CD4-positive, CD25-positive, alpha-beta regulatory T cell (primary cell): ENCODE results near the gene ACTN4. TPM values are rescaled to one million over a fixed set of nuclear protein-coding genes. Genes with fewer than 3 reads are reported as not detected.

Experiments
- ATAC-seq, 2 donors: fragments of 150-1000 bp; cut with Tn5 transposase; one replicate each; pipeline ENCODE4 v1.10.0; 2021; ENCODE audit warnings: low read depth in 2 of 2, moderate number of reproducible peaks in 2 of 2, moderate library complexity in 1 of 2
- DNase-seq, 3 donors: peaks; one replicate each; pipeline versions ENCODE4 v3.0.0 to v3.0.0-alpha.2; 2012 to 2022; ENCODE audit warnings: mixed read lengths in 1 of 3
- H3K27ac ChIP-seq: one replicate; pipeline ENCODE4 v1.7.0; 2013; ENCODE audit warnings: mild to moderate bottlenecking, low read length; ENCODE audit not compliant: insufficient read depth, poor library complexity, severe bottlenecking
- H3K27me3 ChIP-seq: one replicate; pipeline ENCODE4 v1.7.0; 2013; ENCODE audit warnings: low read length; ENCODE audit not compliant: control insufficient read depth, insufficient read depth
- H3K36me3 ChIP-seq: one replicate; pipeline ENCODE4 v1.7.0; 2013; ENCODE audit warnings: mild to moderate bottlenecking, low read length, moderate library complexity; ENCODE audit not compliant: control insufficient read depth, insufficient read depth
- H3K4me1 ChIP-seq: 2 replicates; pipeline ENCODE4 v1.7.0; 2013; ENCODE audit warnings: mild to moderate bottlenecking, low read length; ENCODE audit not compliant: insufficient read depth, control insufficient read depth, poor library complexity, severe bottlenecking
- H3K4me3 ChIP-seq: one replicate; pipeline ENCODE4 v1.7.0; 2013; ENCODE audit warnings: low read depth, mild to moderate bottlenecking, low read length, moderate library complexity
- H3K9me3 ChIP-seq, 2 experiments: 1 replicate in 1 of 2; 2 replicates in 1 of 2; pipeline ENCODE4 v1.7.0; 2013; ENCODE audit warnings: low read length in 2 of 2, mild to moderate bottlenecking in 1 of 2, moderate library complexity in 1 of 2; ENCODE audit not compliant: control insufficient read depth in 2 of 2
- H3K27ac Mint-ChIP-seq, 3 donors: one replicate each; pipeline ENCODE4 v1.8.0; 2020 to 2022; ENCODE audit warnings: mild to moderate bottlenecking in 3 of 3, mixed read lengths in 3 of 3, moderate library complexity in 2 of 3
- H3K27me3 Mint-ChIP-seq: one replicate; pipeline ENCODE4 v1.8.0; 2022; ENCODE audit warnings: mild to moderate bottlenecking, mixed read lengths
- H3K36me3 Mint-ChIP-seq: one replicate; pipeline ENCODE4 v1.8.0; 2020; ENCODE audit warnings: mixed read lengths
- H3K4me1 Mint-ChIP-seq, 4 donors: one replicate each; pipeline ENCODE4 v1.8.0; 2020 to 2022; ENCODE audit warnings: mixed read lengths in 4 of 4, mild to moderate bottlenecking in 1 of 4
- H3K4me3 Mint-ChIP-seq, 4 donors: one replicate each; pipeline ENCODE4 v1.8.0; 2020 to 2022; ENCODE audit warnings: mild to moderate bottlenecking in 4 of 4, mixed read lengths in 4 of 4, moderate library complexity in 3 of 4
- H3K9me3 Mint-ChIP-seq, 7 donors: one replicate each; pipeline ENCODE4 v1.8.0; 2020 to 2022; ENCODE audit warnings: mixed read lengths in 7 of 7, mild to moderate bottlenecking in 3 of 7, moderate library complexity in 2 of 7
- polyA plus RNA-seq, 4 donors: library from polyadenylated mRNA; unstranded; fragments of 300-500 nt; fragmentation: Illumina TruSeq; gene quantifications; one replicate each; pipeline ENCODE4 v1.2.3, GENCODE V29; 2021
- total RNA-seq: library from RNA; stranded (reverse); gene quantifications from one replicate; pipeline ENCODE4 v1.2.3, GENCODE V29; 2022

Gene ACTN4
- total and polyA plus RNA-seq, 5 donors from 2014 or later = 11.2 to 323 (median 20.2) TPM

DNA sequence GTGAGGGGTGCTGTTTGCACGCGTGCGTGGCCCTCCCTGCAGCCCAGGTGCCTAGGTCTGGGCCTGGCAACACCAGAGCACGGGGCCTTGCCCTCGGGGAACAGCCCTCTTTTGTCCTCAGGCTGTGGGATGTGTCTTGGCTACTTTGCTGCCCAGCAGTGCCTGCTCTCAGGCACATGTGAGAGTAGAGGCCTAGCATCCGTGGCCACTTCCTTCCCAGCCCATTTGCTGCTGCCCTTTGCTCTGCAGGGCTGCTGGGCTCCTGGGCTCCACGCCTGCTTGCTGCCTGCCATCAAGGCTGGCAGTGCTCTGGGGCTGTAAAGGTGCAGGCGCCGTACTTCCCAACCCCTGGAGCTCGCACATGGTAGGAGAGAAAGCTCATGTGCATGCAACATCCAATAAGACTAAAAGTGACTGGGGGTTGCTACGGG, 50.2 kb downstream of the ACTN4 start:
- DNase-seq (no peak), ATAC-seq (no peak)
- no peak overlapping the region for H3K27ac ChIP-seq
- H3K36me3 Mint-ChIP-seq = peaks cover 14% of the 10 kb centered on the region
- no peaks in the 10 kb centered on the region for H3K9me3 ChIP-seq
- H3K4me1 ChIP-seq = peaks cover 65% of the 10 kb centered on the region
- H3K27ac Mint-ChIP-seq = peak overlapping the region in 1 of 3 donors; percentile 85
- no peaks in the 10 kb centered on the region for H3K27me3 Mint-ChIP-seq
- no peaks in the 10 kb centered on the region for H3K9me3 Mint-ChIP-seq
- no peaks in the 10 kb centered on the region for H3K27me3 ChIP-seq
- H3K4me3 ChIP-seq = no peak overlapping the region
- H3K4me1 Mint-ChIP-seq = peaks cover 22 to 67% (median 39%) of the 10 kb centered on the region in 4 donors
- H3K36me3 ChIP-seq = peaks cover 24% of the 10 kb centered on the region
- peak overlapping the region in 1 of 4 donors; percentile 29 for H3K4me3 Mint-ChIP-seq

DNA sequence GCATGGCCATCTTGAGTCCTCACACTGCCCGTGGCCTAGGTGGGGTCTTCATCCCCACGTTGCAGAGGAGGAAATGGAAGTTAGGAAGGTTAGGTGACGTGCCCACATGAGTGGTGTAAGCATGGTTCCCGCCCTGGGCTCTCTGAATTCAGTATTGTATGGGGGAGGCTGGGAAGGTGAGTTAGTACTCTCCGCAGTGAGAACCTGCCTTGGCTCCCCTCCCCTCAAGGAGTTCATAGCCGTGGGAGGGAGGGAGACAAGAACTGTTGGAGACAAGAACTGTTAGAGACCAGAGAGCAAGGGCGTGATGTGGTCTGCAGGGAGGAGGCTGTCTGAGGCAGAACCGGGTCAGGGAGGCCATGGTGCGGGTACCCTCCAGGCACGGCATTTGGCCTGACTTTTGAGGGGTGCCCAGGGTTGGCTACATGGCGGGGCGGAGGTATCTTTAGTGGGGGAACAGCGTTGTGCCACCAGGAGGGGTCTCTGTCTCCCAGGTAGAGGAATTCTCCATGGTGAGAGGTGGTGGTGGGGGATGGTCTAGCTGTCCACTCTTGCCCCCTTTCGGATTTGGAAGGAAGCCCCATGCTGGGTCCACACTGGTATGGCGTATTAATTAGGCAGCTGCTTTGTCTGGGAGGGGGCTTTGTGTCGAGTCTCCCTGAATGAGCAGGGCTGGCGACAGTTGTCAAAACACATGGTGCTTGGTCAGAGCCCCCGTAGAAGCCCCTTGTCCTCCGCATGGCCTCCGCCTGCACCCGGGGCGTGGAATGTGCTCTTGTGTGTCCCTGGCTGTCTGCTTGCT, 51.0 kb downstream of the ACTN4 start:
- Mint-ChIP-seq H3K27ac (peak overlapping the region; percentile 62 to 85 (median 81)), H3K4me3 (peak overlapping the region in 1 of 4 donors; percentile 35), H3K9me3 (no peaks in the 10 kb centered on the region), H3K36me3 (peaks cover 14% of the 10 kb centered on the region), H3K4me1 (peaks cover 21 to 59% (median 33%) of the 10 kb centered on the region in 4 donors), H3K27me3 (no peaks in the 10 kb centered on the region)
- peaks cover 27% of the 10 kb centered on the region for H3K36me3 ChIP-seq
- no peak overlapping the region for H3K27ac ChIP-seq
- DNase-seq (no peak), ATAC-seq (no peak)
- H3K9me3 ChIP-seq = no peaks in the 10 kb centered on the region
- H3K4me3 ChIP-seq = no peak overlapping the region
- peaks cover 57% of the 10 kb centered on the region for H3K4me1 ChIP-seq
- H3K27me3 ChIP-seq = no peaks in the 10 kb centered on the region

DNA sequence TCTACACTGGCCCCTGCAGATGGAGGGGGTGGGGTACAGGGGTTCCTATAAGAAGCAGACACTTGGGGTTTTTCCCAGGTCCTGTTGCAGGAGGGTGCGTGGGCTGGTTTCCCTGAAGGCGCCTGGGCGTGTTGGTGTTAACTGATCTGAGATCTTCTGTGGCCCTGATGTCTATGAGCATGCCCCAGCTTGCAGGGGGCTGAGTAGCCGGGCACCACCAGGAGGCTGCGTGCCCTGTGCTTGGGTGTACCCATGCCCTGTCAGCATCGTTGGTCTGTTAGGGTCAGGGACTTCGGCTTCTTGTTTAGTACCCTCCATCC, 51.5 kb downstream of the ACTN4 start:
- no peaks in the 10 kb centered on the region for H3K27me3 Mint-ChIP-seq
- ATAC-seq (no peak), DNase-seq (no peak)
- Histone ChIP-seq H3K27me3 (no peaks in the 10 kb centered on the region), H3K4me3 (no peak overlapping the region), H3K36me3 (peaks cover 32% of the 10 kb centered on the region), H3K27ac (no peak overlapping the region), H3K4me1 (peaks cover 52% of the 10 kb centered on the region), H3K9me3 (no peaks in the 10 kb centered on the region)
- H3K36me3 Mint-ChIP-seq = peaks cover 14% of the 10 kb centered on the region
- peaks cover 15 to 54% (median 28%) of the 10 kb centered on the region in 4 donors for H3K4me1 Mint-ChIP-seq
- peak overlapping the region in 1 of 4 donors; percentile 35 for H3K4me3 Mint-ChIP-seq
- H3K9me3 Mint-ChIP-seq = no peaks in the 10 kb centered on the region
- peak overlapping the region in 1 of 3 donors; percentile 81 for H3K27ac Mint-ChIP-seq

DNA sequence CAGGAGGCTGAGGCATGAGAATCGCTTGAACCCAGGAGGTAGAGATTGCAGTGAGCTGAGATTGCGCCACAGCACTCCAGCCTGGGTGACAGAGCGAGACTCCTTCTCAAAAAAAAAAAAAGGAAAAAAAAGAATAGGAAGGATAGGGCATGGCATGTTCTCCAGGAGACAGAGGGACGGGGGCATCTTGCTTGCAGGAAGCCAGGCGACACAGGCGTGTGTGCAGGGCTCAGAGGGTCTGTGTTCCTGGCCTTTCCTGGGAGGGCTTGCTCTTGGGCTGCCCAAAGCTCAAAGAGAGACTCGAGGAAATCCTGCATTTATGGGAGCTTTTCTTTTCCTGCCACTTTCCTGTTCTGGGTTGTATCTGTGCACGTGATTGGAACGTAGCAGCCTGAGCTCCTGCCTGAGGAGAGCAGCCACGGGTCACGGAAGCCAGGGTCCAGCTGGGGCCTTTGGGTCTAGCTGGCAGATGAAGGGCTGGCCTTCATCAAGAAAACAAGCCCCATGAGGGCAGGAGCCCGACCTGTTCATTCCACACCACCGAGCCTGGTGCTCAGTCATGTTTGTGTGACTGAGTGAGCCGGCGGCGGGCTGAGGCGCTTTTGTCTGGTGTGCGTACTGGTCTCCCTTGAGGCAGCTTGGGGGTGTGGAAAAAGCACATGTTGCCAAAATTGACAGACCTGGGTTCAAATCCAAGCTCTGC, 52.3 kb downstream of the ACTN4 start:
- peaks cover 43% of the 10 kb centered on the region for H3K4me1 ChIP-seq
- Mint-ChIP-seq H3K27me3 (no peaks in the 10 kb centered on the region), H3K36me3 (peaks cover 16% of the 10 kb centered on the region), H3K4me3 (no peak overlapping the region), H3K9me3 (no peaks in the 10 kb centered on the region), H3K27ac (peak overlapping the region in 1 of 3 donors; percentile 42), H3K4me1 (peaks cover 8 to 48% (median 25%) of the 10 kb centered on the region in 4 donors)
- ATAC-seq (no peak), DNase-seq (no peak)
- no peaks in the 10 kb centered on the region for H3K27me3 ChIP-seq
- H3K4me3 ChIP-seq = no peak overlapping the region
- peaks cover 40% of the 10 kb centered on the region for H3K36me3 ChIP-seq
- no peak overlapping the region for H3K27ac ChIP-seq
- H3K9me3 ChIP-seq = no peaks in the 10 kb centered on the region

DNA sequence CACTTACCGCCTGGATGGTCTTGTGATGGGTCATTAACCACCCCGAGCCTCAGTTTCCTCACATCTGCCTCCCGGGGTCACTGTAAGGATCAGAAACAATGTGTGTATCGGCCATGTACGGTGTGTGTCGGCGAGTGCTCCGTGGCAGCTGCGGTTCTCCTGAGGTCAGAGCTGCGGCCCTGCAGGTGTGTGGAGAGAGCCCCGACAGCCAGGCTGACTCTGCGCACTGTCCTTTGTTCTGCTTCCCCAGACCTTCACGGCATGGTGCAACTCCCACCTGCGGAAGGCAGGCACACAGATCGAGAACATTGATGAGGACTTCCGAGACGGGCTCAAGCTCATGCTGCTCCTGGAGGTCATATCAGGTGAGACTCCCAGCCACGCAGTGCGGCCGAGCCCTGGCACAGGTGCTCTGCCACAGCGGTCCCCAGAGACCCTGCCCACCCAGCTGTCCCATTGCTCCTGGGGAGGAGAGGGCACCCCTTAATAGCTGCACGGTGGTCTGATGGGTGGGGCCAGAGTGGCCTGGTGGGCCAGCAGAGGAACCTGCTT, 53.0 kb downstream of the ACTN4 start:
- Mint-ChIP-seq H3K36me3 (peaks cover 16% of the 10 kb centered on the region), H3K9me3 (no peaks in the 10 kb centered on the region), H3K27me3 (no peaks in the 10 kb centered on the region), H3K4me3 (no peak overlapping the region), H3K27ac (no peak overlapping the region), H3K4me1 (peaks cover 5 to 42% (median 19%) of the 10 kb centered on the region in 4 donors)
- no peak overlapping the region for H3K27ac ChIP-seq
- H3K36me3 ChIP-seq = peaks cover 47% of the 10 kb centered on the region
- H3K27me3 ChIP-seq = no peaks in the 10 kb centered on the region
- no peaks in the 10 kb centered on the region for H3K9me3 ChIP-seq
- H3K4me3 ChIP-seq = no peak overlapping the region
- DNase-seq (no peak), ATAC-seq (no peak)
- H3K4me1 ChIP-seq = peaks cover 37% of the 10 kb centered on the region

DNA sequence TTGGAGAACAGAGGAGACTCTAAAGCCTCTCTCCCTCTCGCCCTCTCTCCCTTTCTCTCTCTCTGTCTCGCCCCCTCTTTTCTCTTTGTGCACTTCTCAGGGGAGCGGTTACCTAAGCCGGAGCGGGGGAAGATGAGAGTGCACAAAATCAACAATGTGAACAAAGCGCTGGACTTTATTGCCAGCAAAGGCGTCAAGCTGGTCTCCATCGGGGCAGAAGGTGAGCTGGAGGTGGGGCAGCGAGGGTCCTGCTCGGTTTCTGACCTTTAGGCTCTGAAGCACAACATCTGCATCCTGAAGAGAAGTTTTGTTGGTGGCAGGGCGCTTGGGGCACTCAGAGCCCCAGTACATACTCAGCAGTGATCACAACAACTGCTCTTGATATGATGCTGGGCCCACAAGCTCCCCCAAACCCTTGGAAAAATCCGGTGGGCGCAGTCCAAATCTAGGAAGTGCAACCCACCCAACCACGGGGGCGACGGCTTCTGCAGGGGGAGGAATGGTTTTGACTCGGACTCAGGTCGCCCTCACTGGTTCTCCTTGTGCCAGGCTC, 53.5 kb downstream of the ACTN4 start:
- Histone ChIP-seq H3K27ac (no peak overlapping the region), H3K4me1 (peaks cover 32% of the 10 kb centered on the region), H3K36me3 (peaks cover 52% of the 10 kb centered on the region), H3K4me3 (no peak overlapping the region), H3K27me3 (no peaks in the 10 kb centered on the region), H3K9me3 (no peaks in the 10 kb centered on the region)
- Mint-ChIP-seq H3K9me3 (no peaks in the 10 kb centered on the region), H3K27ac (peak overlapping the region in 1 of 3 donors; percentile 31), H3K27me3 (no peaks in the 10 kb centered on the region), H3K4me3 (no peak overlapping the region), H3K36me3 (peaks cover 19% of the 10 kb centered on the region), H3K4me1 (peaks cover 5 to 37% (median 17%) of the 10 kb centered on the region in 4 donors)
- no peak for ATAC-seq
- DNase-seq = no peak

DNA sequence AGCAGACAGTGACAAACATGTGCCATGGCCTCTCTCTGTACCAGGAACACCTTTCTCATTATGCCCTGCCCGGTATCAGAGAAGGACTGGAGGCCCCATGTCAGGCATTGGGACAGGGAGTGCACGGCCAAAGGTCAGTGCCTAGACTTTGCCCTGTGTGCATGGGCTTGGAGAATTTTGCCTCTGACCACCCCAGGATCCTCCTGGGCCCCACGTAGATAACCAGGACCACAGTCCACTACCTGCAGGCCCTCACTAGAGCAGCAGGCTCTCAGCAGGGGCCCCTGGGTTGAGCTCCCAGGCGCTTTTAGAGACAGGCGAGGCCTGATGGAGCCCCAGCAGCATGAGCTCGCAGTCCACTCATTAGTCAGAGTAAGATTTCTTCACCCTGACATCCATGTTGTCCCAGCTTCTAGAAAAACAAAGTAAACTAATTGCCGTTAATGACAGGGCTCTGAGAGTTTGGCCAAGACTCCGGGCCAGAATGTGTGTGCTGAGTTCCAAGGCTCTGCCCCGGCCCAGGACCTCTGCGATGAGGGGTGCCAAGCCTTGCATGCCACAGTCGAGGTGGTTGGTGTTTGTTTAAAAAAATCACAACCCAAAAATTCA, 54.1 kb downstream of the ACTN4 start:
- DNase-seq (no peak), ATAC-seq (no peak)
- no peaks in the 10 kb centered on the region for H3K27me3 ChIP-seq
- H3K9me3 ChIP-seq = no peaks in the 10 kb centered on the region
- Mint-ChIP-seq H3K4me1 (peaks cover 5 to 31% (median 14%) of the 10 kb centered on the region in 4 donors), H3K9me3 (peaks cover 0 to under 1% (median 0%) of the 10 kb centered on the region in 7 donors), H3K27ac (no peak overlapping the region), H3K4me3 (no peak overlapping the region), H3K36me3 (peaks cover 21% of the 10 kb centered on the region), H3K27me3 (no peaks in the 10 kb centered on the region)
- no peak overlapping the region for H3K27ac ChIP-seq
- H3K36me3 ChIP-seq = peaks cover 58% of the 10 kb centered on the region
- H3K4me3 ChIP-seq = no peak overlapping the region
- peaks cover 27% of the 10 kb centered on the region for H3K4me1 ChIP-seq
